Measurements from ENCODE around the gene CFAP92.

DNA sequence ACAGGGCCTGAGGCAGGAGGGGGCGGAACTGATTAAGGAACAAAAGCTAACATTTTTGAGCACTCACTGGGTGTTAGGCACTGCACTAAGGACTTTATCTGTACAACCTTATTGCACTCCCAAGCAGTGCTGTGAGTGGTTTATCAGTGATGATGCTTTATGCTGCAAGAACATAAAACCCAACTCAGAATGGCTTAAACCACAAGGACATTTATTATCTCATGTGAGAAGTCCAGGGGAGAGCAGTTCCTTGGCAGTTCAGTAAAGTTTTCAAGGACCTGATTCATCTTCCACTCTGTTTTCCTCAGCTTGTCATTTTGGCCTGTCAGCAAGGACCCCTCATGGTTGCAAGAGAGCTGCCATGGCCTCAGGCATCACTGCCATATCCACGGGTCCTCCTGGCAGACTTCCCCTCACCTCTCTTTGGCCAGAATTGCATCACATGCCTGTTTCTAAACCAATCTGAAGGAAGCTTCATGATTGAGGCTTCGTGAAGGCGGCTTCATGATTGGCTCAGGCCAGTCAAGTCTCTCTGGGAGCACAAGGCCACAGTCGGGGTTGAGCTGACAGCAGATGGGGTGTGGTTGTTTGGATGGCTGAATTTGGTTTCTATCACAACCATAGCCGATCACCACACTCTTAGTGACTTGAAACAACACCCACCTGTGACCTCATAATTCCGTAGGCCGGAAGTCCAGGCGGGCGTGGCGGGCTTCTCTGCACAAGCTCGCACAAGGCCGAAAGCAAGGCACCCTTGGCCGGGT lies 23.0 kb upstream of the CFAP92 start:
- TF ChIP-seq, protein P1, sequence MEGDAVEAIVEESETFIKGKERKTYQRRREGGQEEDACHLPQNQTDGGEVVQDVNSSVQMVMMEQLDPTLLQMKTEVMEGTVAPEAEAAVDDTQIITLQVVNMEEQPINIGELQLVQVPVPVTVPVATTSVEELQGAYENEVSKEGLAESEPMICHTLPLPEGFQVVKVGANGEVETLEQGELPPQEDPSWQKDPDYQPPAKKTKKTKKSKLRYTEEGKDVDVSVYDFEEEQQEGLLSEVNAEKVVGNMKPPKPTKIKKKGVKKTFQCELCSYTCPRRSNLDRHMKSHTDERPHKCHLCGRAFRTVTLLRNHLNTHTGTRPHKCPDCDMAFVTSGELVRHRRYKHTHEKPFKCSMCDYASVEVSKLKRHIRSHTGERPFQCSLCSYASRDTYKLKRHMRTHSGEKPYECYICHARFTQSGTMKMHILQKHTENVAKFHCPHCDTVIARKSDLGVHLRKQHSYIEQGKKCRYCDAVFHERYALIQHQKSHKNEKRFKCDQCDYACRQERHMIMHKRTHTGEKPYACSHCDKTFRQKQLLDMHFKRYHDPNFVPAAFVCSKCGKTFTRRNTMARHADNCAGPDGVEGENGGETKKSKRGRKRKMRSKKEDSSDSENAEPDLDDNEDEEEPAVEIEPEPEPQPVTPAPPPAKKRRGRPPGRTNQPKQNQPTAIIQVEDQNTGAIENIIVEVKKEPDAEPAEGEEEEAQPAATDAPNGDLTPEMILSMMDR (IDR thresholded peaks at IDR 0.05; ENCODE audit: low read depth, low read length, missing input control) = no peak
- TF ChIP-seq EGR1 (IDR thresholded peaks at IDR 0.05; ENCODE audit: low read depth in 2 of 2) (no peak), FOXA2 (IDR thresholded peaks at IDR 0.05) (no peak), YY1 (IDR thresholded peaks at IDR 0.05) (no peak), TAF1 (conservative IDR thresholded peaks at IDR 0.05) (no peak), SP1 (IDR thresholded peaks at IDR 0.05) (no peak)
- TF ChIP-seq, protein P2, sequence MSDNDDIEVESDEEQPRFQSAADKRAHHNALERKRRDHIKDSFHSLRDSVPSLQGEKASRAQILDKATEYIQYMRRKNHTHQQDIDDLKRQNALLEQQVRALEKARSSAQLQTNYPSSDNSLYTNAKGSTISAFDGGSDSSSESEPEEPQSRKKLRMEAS (IDR thresholded peaks at IDR 0.05) = no peak
- TF ChIP-seq, protein P3, sequence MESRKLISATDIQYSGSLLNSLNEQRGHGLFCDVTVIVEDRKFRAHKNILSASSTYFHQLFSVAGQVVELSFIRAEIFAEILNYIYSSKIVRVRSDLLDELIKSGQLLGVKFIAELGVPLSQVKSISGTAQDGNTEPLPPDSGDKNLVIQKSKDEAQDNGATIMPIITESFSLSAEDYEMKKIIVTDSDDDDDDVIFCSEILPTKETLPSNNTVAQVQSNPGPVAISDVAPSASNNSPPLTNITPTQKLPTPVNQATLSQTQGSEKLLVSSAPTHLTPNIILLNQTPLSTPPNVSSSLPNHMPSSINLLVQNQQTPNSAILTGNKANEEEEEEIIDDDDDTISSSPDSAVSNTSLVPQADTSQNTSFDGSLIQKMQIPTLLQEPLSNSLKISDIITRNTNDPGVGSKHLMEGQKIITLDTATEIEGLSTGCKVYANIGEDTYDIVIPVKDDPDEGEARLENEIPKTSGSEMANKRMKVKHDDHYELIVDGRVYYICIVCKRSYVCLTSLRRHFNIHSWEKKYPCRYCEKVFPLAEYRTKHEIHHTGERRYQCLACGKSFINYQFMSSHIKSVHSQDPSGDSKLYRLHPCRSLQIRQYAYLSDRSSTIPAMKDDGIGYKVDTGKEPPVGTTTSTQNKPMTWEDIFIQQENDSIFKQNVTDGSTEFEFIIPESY (IDR thresholded peaks at IDR 0.05) = no peak

Measured in liver (tissue), 3 donors.